ENCODE data around the gene TLX3. TPM values are rescaled to one million over a fixed set of nuclear protein-coding genes. Genes with fewer than 3 reads are reported as not detected.

TLX3 gene
- total RNA-seq, 1 experiment from 2014 or later, result not detected

DNA sequence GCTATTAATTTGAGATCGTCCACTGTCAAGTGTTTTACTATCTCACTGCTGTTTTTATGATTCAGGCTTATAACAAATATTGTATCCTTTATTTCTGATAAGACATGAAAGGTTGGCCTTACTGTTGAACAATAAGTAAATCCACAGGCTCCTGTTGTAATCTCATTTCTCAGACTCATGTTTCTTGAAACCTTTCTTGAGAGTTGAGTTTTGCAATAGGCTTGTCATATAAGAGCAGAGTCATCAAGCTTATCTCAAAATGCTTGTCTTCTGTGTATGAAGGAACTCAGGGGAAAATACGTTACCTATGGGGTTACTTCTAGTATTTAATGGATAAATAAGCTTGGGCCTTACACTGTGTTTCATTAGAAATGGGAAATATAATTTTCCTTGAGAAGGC is 9.2 kb upstream of the TLX3 start:
- Histone ChIP-seq H3K27me3 (ENCODE audit: insufficient read depth, low read length) (peaks cover 20% of the 10 kb centered on the region; the same call in 1 of the 2 replicates), H2AFZ (ENCODE audit: low read length) (no peak overlapping the region), H3K4me1 (ENCODE audit: insufficient read depth, low read length) (no peaks in the 10 kb centered on the region), H3K4me2 (ENCODE audit: insufficient read depth, insufficient read length, low read length) (no peak overlapping the region), H3K9ac (ENCODE audit: extremely low read depth, insufficient read length, low read length) (no peak overlapping the region), H2BK12ac (ENCODE audit: insufficient read length, low read depth, low read length) (no peak overlapping the region), H2AK5ac (ENCODE audit: insufficient read length, low read length) (no peak overlapping the region), H2BK120ac (ENCODE audit: low read depth, low read length, poor library complexity, severe bottlenecking) (no peak overlapping the region), H3K9me3 (ENCODE audit: control insufficient read depth, low read depth, low read length) (no peaks in the 10 kb centered on the region), H3T11ph (ENCODE audit: low read length) (no peak overlapping the region), H3K18ac (ENCODE audit: insufficient read length, low read depth, low read length) (no peak overlapping the region), H4K5ac (ENCODE audit: insufficient read length, low read depth, low read length) (no peak overlapping the region), H3K14ac (ENCODE audit: insufficient read depth, low read length) (no peak overlapping the region), H4K91ac (ENCODE audit: insufficient read length, low read depth, low read length) (no peak overlapping the region), H3K79me1 (ENCODE audit: insufficient read depth, low read depth, low read length, poor library complexity, severe bottlenecking) (no peaks in the 10 kb centered on the region), H4K20me1 (ENCODE audit: control insufficient read depth, insufficient read depth, insufficient read length) (no peaks in the 10 kb centered on the region), H2BK20ac (ENCODE audit: low read depth, low read length, poor library complexity, severe bottlenecking) (no peak overlapping the region), H3K56ac (ENCODE audit: insufficient read length, low read depth, low read length) (no peak overlapping the region), H4K8ac (replicated peaks; ENCODE audit: insufficient read length, low read depth, low read length) (no peak overlapping the region), H3K79me2 (ENCODE audit: insufficient read depth, low read length) (no peaks in the 10 kb centered on the region), H2BK15ac (ENCODE audit: low read depth, low read length) (no peak overlapping the region), H3K4ac (ENCODE audit: low read depth, low read length) (no peak overlapping the region), H2BK5ac (ENCODE audit: insufficient read length, low read length) (no peak overlapping the region), H3K27ac (ENCODE audit: insufficient read length, low read depth, low read length) (no peak overlapping the region), H3K23ac (ENCODE audit: insufficient read length, low read depth, low read length) (no peak overlapping the region), H3K23me2 (ENCODE audit: insufficient read length, low read depth, low read length, poor library complexity, severe bottlenecking) (no peaks in the 10 kb centered on the region)
- H3K9me3 Mint-ChIP-seq, result no peaks in the 10 kb centered on the region
- TF ChIP-seq, protein P1, sequence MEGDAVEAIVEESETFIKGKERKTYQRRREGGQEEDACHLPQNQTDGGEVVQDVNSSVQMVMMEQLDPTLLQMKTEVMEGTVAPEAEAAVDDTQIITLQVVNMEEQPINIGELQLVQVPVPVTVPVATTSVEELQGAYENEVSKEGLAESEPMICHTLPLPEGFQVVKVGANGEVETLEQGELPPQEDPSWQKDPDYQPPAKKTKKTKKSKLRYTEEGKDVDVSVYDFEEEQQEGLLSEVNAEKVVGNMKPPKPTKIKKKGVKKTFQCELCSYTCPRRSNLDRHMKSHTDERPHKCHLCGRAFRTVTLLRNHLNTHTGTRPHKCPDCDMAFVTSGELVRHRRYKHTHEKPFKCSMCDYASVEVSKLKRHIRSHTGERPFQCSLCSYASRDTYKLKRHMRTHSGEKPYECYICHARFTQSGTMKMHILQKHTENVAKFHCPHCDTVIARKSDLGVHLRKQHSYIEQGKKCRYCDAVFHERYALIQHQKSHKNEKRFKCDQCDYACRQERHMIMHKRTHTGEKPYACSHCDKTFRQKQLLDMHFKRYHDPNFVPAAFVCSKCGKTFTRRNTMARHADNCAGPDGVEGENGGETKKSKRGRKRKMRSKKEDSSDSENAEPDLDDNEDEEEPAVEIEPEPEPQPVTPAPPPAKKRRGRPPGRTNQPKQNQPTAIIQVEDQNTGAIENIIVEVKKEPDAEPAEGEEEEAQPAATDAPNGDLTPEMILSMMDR (conservative IDR thresholded peaks at IDR 0.05), result no peak
- DNase-seq, result no peak
- H3K4me3 Mint-ChIP-seq, result no peak overlapping the region
- H3K36me3 Mint-ChIP-seq (ENCODE audit: insufficient read depth in 1 of 3, low read depth in 3 of 3), result peaks cover 0 to 1% (median 0%) of the 10 kb centered on the region in 3 experiments; a peak in 1 of 7 replicates
- peaks cover 5% of the 10 kb centered on the region in 2 experiments; a peak in 3 of 4 replicates for H3K4me1 Mint-ChIP-seq
- H3K27me3 Mint-ChIP-seq (ENCODE audit: low read depth), result peaks cover 76% of the 10 kb centered on the region
- H3K27ac Mint-ChIP-seq, result no peak overlapping the region
- WGBS (ENCODE audit: extremely low coverage, insufficient read length, low lambda C conversion rate), result no CpG with 5 or more reads among the region's 2 CpGs
